Lower leg skin (tissue), 4 donors: ENCODE measurements around the gene ADIRF. TPM values are rescaled to one million over a fixed set of nuclear protein-coding genes. Genes with fewer than 3 reads are reported as not detected.
"Not testable (repeated sequence)": the region's sequence is repeated elsewhere in the genome, so short reads cannot be mapped to it uniquely, and the experiment has no call there.

Source experiments
- DNase-seq, 2 donors: peaks; one replicate each; pipeline ENCODE4 v3.0.0-alpha.2; 2019; ENCODE audit warnings: low spot score in 2 of 2
- H3K4me3 ChIP-seq: fragments of 200-600 bp; sonication (generic); 2 replicates; pipeline ENCODE4 v1.5.1; 2017; ENCODE audit warnings: mild to moderate bottlenecking, low read depth; ENCODE audit not compliant: poor library complexity, severe bottlenecking
- POLR2A ChIP-seq, 2 donors: fragments of 450-650 bp; IDR thresholded peaks; one replicate each; pipeline ENCODE4 v1.6.1; 2016 to 2017; ENCODE audit warnings: antibody characterized with exemption in 2 of 2, mild to moderate bottlenecking in 1 of 2, moderate library complexity in 1 of 2
- WGBS, 2 donors: methylation state at CpG; one replicate each; pipeline ENCODE4 v1.1.5; 2018; 5-methylcytosine and 5-hydroxymethylcytosine counted together
- intact Hi-C: fragments of 100-400 bp; cut with DNase I; formaldehyde crosslinking; loops from one replicate; pipeline ENCODE4 v1.15.0; 2023; ENCODE audit warnings: low total_unique reads
- total RNA-seq, 4 donors: library from RNA; depleted of rRNA; stranded (reverse); fragments of >200 nt; gene quantifications; one replicate each; pipeline ENCODE4 v1.1.0, GENCODE V29; 2016
- TF ChIP-seq, protein P1 (sequence below), 3 donors: fragments of 450-650 bp; IDR thresholded peaks; one replicate each; pipeline ENCODE4 v1.5.1; 2016; ENCODE audit warnings: antibody characterized with exemption in 3 of 3, mild to moderate bottlenecking in 3 of 3, moderate library complexity in 2 of 3

ADIRF gene
- total RNA-seq, result 100 to 1,000 TPM in 1 of 4 donors, 10 to 100 TPM in 3; 72.0 to 125 (median 80.4) TPM

- intact Hi-C loops, result no loop called here
- TF ChIP-seq, protein P1, sequence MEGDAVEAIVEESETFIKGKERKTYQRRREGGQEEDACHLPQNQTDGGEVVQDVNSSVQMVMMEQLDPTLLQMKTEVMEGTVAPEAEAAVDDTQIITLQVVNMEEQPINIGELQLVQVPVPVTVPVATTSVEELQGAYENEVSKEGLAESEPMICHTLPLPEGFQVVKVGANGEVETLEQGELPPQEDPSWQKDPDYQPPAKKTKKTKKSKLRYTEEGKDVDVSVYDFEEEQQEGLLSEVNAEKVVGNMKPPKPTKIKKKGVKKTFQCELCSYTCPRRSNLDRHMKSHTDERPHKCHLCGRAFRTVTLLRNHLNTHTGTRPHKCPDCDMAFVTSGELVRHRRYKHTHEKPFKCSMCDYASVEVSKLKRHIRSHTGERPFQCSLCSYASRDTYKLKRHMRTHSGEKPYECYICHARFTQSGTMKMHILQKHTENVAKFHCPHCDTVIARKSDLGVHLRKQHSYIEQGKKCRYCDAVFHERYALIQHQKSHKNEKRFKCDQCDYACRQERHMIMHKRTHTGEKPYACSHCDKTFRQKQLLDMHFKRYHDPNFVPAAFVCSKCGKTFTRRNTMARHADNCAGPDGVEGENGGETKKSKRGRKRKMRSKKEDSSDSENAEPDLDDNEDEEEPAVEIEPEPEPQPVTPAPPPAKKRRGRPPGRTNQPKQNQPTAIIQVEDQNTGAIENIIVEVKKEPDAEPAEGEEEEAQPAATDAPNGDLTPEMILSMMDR (IDR thresholded peaks at IDR 0.05), result no peak
- TF ChIP-seq POLR2A (IDR thresholded peaks at IDR 0.05), result no peak
- WGBS, 2 donors, result 3 to 4% methylated on average over 31 to 53 of the region's 59 CpGs
- H3K4me3 ChIP-seq, result peak within 1 kb of the TSS; percentile 47
- peak; percentile 80 to 94 for DNase-seq
Measured at GRCh38 chr10:86968271-86968993, at the start of gene ADIRF. Gene ADIRF, plus strand, starts transcription at chr10:86968482. Its CDS starts 63 bp downstream, at chr10:86968545.

DNA sequence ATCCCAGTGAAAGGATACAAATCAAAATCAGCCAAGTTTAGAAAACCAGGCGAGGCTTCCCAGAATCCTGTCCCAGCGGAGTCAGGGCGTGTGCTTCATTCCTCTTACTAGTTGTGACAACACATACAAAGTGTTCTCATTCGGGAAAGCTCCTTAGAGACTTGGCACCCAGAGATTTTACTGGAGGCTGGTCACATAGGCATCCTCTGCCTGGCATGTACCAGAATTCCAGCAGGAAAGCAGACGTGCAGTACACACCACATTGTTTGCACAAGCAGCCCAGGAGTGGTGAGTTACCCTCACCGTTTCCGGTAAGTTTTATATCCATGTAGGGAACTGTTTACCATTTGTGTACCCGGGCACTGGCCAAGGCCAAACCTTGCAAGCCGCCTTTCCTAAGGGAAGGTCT, 45.7 kb upstream of the ADIRF start:
- intact Hi-C loops, result no loop called here
- DNase-seq, result no peak

GRCh38 chr10:86929468-86930380, 38.6 kb upstream of the ADIRF start:
- intact Hi-C loops, result no loop called here
- no peak for DNase-seq
- no peak overlapping the region for H3K4me3 ChIP-seq
- no peak for TF ChIP-seq POLR2A (IDR thresholded peaks at IDR 0.05)
- TF ChIP-seq, protein P1 (IDR thresholded peaks at IDR 0.05), result no peak
- WGBS, 2 donors, result 86 to 87% methylated on average over 15 of the region's 15 CpGs

More for the DNA sequence above, 45.7 kb upstream of the ADIRF start:
- no peak overlapping the region for H3K4me3 ChIP-seq
- WGBS, 2 donors, result 60 to 66% methylated on average over 9 of the region's 9 CpGs
- TF ChIP-seq POLR2A (IDR thresholded peaks at IDR 0.05), result no peak
- TF ChIP-seq, protein P1 (IDR thresholded peaks at IDR 0.05), result no peak

GRCh38 chr10:86931872-86932271, 36.4 kb upstream of the ADIRF start:
- TF ChIP-seq, protein P1 (IDR thresholded peaks at IDR 0.05), result no peak
- 76 to 81% methylated on average over 1 of the region's 1 CpG for WGBS, 2 donors
- intact Hi-C loops, result no loop called here
- H3K4me3 ChIP-seq, result no peak overlapping the region
- no peak for DNase-seq

DNA sequence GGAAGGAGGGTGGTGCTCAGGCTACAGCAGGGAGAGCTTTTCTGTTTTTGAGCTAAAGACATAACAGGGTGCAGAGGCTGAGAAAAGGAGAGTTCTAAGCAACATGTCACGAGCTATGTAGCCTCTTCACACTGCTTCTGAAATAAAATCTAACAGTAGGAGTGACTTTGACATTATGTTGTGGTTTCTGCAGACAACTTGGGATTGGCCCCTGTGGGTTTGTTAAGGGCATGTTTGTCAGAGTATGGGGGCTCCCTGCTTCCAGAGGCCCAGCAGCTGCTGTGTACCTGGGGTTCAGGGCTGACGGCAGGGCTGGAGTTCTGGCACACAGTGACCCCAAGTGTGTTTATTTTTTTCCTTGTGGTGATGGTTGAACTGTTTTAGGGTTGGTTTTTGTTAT, 35.6 kb upstream of the ADIRF start:
- intact Hi-C loops, result no loop called here
- DNase-seq, result no peak
- 82 to 89% methylated on average over 2 of the region's 2 CpGs for WGBS, 2 donors
- TF ChIP-seq, protein P1 (IDR thresholded peaks at IDR 0.05), result no peak
- no peak for TF ChIP-seq POLR2A (IDR thresholded peaks at IDR 0.05)
- no peak overlapping the region for H3K4me3 ChIP-seq

GRCh38 chr10:86934162-86934711, 34.0 kb upstream of the ADIRF start:
- H3K4me3 ChIP-seq, DNase-seq, intact Hi-C loops: not testable (repeated sequence)
- WGBS, 2 donors, result 81 to 90% methylated on average over 6 of the region's 6 CpGs
